ENCODE results near the gene MB.
A peak's percentile ranks its signal among the peaks of the same experiment; 100 is the strongest.
"Not testable (repeated sequence)": the region's sequence is repeated elsewhere in the genome, so short reads cannot be mapped to it uniquely, and the experiment has no call there.

MB gene
- long read RNA-seq, donor 1: 0 reads
- long read RNA-seq, donor 2: 0 reads
- long read RNA-seq, donor 3, transcript MB-202 (3 exons, 1,197 nt): major isoform, 5 of 5 reads
- long read RNA-seq, donor 3, partial matches to known transcripts: 0 of 5 reads
- long read RNA-seq, donor 3, other reads (novel, unspliced or antisense): 0 of 5 reads
- long read RNA-seq, donor 4: 0 reads
- long read RNA-seq, donor 5: 0 reads
- long read RNA-seq, donor 6: 0 reads
- long read RNA-seq, donor 7, partial matches to known transcripts: 0 of 2 reads
- long read RNA-seq, donor 7, other reads (novel, unspliced or antisense): 0 of 2 reads
- long read RNA-seq, donor 8: 0 reads

DNA sequence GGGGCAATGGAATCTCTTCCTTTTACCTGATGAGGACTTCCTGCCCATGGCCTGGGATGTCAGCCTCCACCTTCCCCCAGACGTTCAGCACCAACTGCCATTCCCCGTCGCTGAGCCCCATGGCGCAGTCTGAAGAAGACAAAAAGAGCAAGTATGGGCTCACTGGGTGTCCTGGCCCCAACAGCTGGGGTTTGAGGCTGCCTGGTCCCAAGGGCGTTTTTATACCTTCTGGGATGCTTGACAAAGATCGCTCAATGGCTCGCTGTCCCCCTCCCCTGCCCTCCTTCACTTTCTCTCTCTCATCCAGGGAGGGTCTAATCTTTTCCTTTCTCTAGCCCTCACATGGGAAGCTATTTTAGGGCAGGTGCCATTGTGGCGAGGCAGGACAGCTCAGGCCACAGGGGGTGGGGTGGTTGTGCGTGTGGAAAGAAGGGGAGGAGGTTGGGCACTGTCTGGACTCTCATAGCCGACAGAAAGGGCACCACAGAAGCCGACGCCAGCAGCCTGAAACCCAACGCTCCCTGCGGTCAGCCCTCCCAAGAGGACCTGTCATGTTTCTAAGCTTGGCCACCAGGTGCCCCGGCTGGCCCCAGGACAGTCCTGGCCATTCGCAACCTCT lies at the start of gene MB:
Gene MB (minus strand): TSS at position 193 of the 619 bp plus-strand sequence. CDS start 72 bp downstream, at position 121.
- no peak for DNase-seq

DNA sequence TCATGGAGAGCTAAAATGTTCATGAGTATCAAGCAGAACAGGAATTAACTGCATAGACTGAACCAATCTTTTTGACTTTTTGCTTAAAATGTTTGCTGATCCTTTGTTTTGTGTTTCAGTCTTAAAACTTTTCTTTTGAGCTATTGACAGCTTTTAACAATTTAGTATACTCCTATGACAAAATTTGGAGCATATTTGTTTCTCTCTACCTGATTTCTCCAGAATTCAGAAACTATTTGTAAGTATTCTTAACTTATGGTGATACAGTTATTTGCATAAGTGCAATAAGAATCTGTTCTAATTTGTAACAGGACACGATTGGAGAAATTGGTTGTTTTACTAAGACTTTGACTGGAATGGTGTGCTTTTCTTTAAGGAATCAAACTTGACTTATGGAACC lies 49.6 kb upstream of the MB start:
- not testable (repeated sequence) for DNase-seq

DNA sequence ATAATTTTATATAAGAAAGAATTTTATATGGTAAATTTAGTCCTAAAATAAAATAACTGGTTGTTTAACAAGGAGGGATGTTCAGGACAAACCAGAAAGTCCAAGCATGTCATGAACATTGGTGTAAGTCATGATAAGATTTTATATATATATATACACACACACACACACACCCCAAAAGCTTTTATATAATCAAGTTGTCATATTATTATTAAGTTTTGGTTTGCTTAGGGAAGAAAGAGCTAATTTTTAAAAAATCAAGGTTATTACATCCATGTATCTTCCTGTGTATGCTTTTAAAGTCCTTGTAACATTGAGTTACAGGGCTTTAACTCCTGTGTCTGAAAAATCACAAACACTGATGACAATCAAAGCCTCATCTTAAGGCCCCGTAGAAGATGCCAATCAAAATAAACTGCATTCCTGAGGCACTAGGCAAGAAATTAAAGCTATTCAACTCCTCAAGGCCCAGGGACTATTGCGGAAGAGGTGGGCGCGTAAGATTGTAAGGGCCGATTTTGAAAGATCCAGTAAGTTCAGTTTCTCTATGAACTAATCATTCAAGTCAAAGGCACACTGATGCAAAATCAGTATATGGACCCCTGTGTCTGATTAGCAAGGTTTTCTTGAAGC lies 47.9 kb upstream of the MB start:
- no peak for DNase-seq

DNA sequence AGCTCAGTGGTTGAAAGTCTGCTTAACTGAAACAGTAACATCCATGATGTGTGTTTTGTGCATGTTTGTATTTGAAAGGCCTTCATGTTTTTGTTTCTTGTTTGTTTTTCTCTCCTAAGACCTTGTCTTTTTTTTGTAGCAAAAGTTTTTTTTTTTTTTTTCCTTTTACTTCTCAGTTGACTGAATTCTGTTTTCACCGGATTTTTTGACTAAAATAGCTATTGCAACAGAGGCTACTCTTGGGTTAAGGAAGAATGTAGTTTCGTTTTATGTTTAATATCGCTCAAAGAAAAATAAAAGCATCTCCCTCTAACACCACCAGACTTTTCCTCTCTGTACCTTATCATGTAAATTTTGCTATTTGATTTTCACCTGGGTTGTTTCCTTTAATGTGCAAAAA lies 46.2 kb upstream of the MB start:
- no peak for DNase-seq

DNA sequence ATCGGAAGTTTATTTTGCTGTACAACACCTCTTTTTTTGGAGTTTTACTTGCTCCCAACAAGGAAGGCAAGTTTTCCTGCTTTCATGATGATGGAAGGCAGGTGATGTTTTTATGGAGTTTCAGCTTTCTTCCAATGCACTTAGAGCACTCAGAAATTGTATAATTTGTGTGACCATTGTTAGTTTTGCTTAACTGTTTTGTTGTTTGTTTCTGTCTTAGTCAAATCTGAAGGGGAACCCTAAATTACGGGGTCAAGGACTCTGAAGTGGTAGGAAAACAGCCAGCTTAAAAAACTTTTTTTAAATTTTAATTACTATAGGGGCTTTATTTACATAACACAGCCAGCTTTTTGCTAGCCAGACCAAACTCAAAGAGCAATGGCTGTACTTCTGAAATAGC lies 45.8 kb upstream of the MB start:
- DNase-seq: no peak

DNA sequence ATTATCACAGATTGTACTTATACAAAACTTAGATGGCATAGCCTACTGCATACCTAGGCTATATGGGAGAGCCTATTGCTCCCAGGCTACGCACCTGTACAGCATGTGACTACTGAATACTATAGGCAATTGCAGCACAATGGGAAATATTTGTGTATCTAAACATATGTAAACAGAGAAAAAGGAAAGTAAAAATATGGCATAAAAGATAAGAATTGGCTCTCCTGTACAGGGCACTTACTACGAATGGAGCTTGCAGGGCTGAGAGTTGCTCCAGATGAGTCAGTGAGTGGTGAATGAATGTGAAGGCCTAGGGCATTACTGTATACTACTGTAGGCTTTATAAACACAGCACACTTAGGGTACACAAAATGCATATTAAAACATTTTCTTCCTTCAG lies 44.3 kb upstream of the MB start:
- no peak for DNase-seq

DNA sequence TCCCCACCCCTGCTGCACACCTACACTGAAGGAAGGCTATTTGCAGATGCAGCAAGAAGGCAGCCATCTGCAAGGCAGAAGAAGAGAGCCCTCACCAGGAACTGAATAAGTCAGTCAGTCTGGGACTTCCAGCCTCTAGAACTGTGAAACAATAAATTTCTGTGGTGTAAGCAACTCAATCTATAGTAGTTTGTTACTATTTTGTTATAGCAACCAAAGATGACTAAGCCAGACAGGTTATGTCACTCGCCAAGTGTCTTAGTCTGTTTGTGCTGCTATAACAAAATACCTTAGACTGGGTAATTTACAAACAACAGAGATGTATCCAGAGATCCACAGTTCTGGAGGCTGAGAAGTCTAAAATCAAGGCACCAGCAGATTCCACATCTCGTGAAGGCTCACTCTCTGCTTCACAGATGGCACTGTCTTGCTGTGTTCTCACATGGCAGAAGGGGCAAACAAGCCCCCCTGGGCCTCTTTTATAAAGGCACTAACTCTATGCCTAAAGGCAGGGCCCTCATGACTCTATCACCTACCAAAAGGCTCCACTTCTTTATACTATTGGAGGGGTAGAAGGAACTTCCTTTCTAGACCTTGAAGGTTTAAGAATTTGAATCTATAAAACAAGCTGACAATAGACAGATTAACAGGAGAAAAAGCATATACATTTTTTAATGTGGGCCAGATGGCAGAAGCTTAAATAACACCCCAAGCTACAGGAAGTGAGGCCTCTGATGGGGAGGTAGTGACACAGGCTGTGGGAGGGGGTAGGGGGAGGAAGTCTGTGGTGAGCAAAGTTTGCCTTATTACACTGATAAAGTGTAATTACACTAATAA lies 43.4 kb upstream of the MB start:
- no peak for DNase-seq

DNA sequence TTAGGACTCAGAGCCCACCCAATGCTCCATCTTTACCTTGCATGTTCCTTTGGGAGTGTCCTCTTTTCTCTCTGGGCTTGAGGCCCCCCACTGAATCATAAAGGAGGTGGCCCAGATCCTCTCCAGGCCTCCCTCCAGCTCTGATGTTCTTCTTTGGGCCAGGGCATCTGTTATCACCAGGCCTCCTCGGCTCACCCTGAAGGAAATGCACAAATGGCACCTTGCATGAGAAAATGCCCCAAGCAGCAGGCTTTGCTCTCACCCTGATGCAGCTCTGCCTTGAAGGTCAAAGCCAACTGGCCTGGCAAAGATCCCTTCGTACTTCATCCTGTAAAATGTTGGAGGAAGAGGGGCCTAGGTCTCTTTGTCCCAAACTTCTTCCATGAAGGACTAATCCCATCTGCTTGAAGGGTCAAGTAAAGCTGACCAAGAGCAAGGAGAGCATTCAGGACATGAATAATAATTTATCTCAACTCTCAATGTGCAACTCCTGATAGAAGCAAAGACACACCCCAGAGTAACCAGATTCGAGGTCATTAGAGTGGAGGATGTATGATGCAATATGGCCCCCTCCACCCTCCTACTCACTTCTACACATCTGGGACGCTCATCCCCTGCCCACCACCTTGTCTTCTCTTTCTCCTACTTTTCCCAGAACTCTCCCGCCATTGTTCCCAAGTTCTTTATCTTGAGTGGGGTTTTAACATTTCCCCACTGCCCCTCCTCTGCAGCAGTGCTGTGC lies 40.6 kb upstream of the MB start:
- no peak for DNase-seq

DNA sequence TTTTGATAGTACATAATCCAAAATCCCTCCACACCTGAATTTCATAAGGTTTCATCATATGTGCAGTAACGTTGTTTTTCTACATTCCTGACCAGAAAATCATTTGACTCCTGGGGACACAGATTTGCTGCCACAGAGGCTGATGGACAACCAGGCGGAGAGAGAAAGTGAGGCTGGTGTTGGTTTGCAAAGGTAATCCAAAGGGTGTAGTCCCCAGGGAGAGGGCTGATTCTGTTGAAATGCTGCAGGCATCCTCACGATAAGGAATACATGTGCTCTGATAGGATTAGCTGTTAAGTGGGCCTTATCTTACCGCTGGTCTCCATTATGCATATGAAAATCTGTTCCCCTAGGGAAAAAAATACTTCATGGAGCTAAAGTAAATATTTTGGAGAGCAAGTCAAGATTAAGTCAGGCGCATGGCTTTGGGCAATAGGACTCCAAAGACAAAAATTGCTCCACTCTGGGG lies 39.2 kb upstream of the MB start:
- no peak for DNase-seq

DNA sequence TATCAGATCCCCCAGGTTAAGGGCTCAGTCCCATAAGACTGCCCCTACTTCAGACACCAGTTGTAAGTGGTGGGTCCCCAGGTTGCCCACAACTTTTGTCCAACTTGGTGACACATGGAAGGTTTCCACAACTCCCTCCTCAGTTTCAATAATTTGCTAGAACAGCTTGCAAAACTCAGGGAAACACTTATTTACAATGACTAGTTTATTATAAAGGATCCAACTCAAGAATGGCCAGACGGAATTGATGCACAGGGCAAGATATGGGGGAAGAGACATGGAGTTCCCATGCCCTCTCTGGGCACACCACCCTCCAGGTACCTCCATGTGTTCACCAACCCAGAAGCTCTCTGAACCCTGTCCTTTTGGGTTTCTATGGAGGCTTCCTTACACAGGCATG lies 36.7 kb upstream of the MB start:
- DNase-seq: no peak

DNA sequence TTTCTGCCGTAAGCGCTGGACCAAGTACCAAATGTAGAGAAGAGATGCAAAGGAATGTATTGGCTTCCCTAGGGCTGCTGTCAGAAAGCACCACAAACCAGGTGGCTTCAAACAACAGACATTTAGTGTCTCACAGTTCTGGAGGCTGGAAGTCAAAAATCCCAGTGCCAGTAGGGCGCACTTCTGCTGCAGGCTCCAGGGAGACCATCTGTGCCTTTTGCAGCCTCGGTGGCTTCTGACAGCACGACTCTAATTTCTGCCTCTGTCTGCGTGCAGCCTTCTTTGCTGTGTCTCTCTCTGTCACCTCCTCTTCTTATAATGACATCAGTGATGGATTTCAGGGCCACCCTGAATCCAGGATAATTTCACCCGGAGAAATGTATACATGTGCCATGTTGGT lies 34.0 kb upstream of the MB start:
- no peak for DNase-seq

DNA sequence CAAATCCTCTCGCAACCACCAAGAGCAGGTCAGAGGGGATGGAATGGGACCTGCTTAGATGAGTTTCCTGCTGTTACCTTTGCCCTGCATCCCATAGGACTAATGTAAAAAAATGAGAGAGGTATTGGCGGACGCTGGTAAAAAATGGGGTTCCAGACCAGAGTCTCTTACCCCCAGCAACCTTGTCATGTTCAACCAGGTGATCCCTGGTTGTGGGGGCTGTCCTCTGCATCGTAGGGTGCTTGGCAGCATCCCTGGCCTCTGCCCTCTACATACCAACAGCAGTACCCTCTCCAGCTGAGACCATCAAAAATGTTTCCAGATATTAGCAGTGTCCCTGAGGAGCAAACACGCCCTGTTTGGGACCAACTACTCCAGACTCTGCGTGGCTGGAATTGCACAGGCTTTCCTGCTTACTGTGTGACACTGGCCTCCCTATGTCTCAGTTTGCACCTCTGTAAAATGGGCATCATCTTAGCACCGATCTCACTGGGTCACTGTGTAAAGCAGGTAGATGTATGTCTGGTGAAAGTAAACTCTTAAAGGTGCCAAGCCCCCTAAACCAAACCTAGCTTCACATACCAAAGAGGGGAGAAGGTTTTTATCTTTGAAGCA lies 32.6 kb upstream of the MB start:
- DNase-seq: no peak

DNA sequence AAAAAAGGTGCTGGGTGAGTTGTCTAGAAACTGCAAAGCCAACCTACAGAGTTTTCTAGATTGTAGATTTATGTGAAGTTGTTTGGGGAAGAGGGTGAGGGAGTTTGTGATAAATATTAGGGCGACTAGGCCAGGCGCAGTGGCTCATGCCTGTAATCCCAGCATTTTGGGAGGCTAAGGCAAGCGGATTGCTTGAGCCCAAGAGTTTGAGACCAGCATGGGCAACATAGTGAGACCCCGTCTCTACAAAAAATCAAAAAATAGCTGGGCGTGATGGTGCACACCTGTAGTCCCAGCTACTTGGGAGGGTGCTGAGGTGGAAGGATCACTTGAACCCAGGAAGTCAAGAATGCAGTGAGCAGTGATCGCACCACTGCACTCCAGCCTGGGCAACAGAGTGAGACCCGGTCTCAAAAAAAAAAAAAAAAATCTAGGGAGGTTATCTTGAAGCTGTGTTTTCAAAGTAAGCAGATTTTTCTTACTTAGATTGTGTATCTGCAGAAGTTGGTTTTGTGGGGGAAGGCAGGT lies 32.0 kb upstream of the MB start:
- DNase-seq: no peak

DNA sequence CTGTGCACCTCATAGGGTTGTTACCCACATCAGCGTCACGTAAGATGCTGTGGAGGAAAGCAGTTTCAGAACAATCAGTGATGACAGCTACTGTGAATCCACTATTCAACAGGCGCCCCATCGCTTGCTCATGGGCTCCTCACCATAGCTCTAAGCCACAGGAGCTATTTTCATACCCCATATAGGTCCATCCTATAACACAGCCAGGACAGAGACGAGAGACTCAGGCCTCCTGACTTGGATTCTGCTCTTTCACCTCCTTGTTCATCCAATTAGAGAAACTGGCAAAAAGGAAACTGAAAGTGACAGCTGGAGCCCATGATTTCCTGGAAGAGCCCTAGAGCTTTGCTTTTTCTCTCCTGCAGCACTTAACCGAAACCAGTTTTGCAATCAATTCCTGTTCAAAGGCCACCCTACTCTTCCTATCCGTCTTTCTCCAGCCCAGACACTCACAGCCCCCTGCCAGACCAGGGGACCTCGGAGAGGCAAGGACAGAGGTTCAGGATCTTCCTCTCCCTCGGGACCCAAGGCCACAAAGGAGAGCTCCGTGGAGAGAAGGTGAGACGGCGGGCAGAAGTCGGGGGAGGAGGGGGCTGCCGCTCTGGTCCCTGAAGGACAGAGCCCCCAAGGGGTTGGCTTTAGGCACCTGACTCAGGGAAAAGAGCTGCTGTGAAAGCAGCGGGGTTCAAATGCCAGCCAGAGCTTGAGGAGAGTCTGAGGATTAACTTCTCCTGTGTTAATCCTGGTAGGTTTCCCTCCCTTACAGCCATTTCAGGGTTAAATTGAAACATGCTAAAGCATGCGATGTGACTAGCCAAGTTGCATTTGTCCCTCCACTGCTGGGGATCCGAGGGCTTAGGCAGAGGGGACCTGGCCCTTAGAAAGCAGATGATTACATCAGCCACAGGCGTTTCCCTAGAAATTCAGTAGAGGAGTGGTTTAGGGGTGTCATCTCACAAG lies 31.2 kb upstream of the MB start, which contains the start of gene APOL6:
Gene APOL6 (plus strand): TSS at position 381 of the 960 bp plus-strand sequence. CDS start 7,980 bp downstream, outside the sequence.
- DNase-seq: peak; percentile 46

DNA sequence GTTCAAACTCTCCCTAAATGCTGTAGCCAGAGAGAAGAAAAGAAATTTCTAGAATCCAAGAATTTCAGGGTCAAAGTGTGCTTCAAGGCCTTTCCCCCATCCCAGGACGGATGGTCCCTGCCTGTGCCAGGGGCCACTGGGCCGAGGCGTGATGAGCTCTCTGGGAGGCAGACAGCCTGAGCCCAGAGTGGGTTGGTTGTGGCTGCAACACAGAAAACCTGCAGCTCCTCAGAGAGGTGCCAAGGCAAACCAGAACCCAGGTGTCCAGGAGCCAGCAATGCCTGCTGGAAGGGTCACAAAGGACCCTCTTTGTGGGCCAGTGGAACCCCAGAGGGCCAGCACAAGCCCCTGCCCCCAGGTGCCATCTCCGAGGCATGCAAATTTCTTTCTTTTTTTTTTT lies 28.5 kb upstream of the MB start:
- no peak for DNase-seq

DNA sequence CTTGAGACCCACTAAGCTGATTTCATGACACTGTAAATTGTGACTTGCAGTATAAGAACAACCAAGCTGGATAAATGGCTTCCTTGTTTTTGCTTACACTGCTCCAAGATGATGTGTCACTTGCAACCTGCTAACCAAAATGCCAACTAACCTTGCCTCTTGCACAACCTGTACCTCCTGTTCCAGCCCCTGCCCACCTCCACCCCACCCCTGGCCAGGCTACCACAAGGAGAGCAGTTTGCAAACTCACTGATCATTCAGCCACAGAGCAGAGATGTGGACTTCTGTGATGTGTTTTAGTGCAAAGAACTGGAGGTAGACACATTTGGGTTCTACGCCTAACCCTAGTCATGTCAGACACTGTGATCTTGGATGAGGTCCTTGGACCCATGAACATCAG lies 26.9 kb upstream of the MB start:
- DNase-seq: no peak

DNA sequence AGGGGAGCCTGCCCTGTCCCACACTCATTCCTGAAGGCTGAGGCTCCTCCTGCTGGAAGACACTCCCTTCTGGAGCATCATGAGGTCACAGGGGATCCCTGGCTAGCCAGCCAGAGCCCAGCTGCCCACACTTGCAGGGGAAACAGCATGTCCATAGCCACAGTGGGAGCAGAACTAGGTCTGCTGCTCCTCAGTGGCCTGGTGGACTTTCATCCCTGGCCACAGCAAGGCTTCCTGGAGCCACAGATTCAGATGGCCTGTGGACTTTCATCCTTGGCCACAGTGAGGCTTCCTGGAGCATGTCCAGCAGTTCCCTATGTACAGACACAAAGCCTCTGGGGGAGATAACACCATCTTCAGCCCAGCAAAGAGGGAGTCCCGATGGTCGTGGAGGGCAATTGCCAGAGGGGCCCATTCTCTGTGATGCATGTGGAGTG lies 25.2 kb upstream of the MB start:
- DNase-seq: no peak

DNA sequence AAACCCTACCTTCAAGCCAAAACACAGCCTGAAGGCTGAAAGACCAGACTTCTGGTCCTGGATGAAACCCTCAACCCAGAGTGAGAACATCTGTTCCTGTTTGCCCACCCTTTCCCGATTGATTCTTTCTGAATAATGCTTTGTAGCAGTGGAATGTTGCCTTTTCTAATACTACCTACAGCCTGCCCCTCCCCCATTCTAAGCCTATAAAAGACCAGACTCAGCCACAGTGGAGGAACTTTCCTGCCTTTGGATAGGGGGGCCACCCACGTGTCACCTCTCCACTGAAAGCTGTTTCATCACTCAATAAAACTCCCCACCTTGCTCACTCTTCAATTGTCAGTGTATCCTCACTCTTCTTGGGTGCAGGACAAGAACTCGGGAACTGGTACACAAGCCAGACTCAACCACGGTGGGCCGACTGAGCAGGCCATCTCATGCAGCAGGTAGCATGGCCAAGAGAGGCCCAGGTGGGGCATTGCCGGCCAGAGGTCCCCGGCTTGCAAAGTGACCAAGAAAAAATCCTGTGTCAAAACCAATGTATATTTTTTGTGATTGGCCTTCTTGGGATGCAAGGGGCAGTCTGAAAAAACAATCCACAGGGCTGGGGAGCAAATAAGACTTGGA lies 24.5 kb upstream of the MB start:
- no peak for DNase-seq

DNA sequence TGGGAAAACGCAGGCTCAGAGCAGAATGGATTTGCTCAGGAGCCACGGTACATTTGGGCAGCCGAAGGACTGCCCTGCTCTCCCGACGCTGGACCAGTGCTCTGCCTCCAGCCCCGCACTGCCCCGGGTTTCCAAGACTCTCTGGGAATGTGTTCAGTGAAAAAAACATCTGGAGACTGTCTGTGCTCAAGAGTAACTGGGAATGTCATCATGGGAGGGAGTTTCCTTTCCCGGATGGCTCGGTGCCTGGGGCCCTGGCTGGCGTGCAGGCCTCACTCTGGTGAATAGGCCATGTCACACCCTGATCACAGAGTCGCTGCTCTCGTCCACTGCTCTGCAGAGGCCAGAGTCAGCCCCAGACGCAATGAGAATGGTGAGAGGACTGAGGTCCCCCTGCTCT lies 21.3 kb upstream of the MB start:
- DNase-seq: no peak
